Uterus (tissue), 4 donors: ENCODE measurements around the gene DTD1. TPM values are rescaled to one million over a fixed set of nuclear protein-coding genes. Genes with fewer than 3 reads are reported as not detected.

ENCODE experiments used
- DNase-seq, 2 donors: peaks; one replicate each; pipeline ENCODE4 v3.0.0-alpha.2; 2019 to 2020
- H3K27ac ChIP-seq, 2 donors: fragments of 200-600 bp; sonication (generic); 1 replicate in 1 of 2; 2 replicates in 1 of 2; pipeline ENCODE4 v1.5.1; 2016 to 2018
- H3K27me3 ChIP-seq, 2 donors: fragments of 200-600 bp; sonication (generic); one replicate each; pipeline ENCODE4 v1.5.1; 2018 to 2019; ENCODE audit warnings: control low read depth in 1 of 2
- H3K36me3 ChIP-seq, 2 donors: fragments of 200-600 bp; sonication (generic); one replicate each; pipeline ENCODE4 v1.5.1; 2019; ENCODE audit warnings: control low read depth in 1 of 2
- H3K4me1 ChIP-seq, 2 donors: fragments of 200-600 bp; sonication (generic); one replicate each; pipeline ENCODE4 v1.5.1; 2018 to 2019; ENCODE audit warnings: control low read depth in 1 of 2
- H3K4me3 ChIP-seq, 2 donors: fragments of 200-600 bp; sonication (generic); 1 replicate in 1 of 2; 2 replicates in 1 of 2; pipeline ENCODE4 v1.5.1; 2018 to 2019; ENCODE audit warnings: mild to moderate bottlenecking in 1 of 2
- H3K9me3 ChIP-seq, 2 donors: fragments of 200-600 bp; sonication (generic); one replicate each; pipeline ENCODE4 v1.5.1; 2019; ENCODE audit warnings: control low read depth in 1 of 2
- CTCF ChIP-seq, 4 experiments: fragments of 200-600 bp in 2 of 4; fragments of 450-650 bp in 2 of 4; sonication (generic) in 2 of 4; IDR thresholded peaks; one replicate each; pipeline ENCODE4 v1.5.1; 2016 to 2019; ENCODE audit warnings: antibody characterized with exemption in 4 of 4, mild to moderate bottlenecking in 2 of 4, moderate library complexity in 1 of 4
- POLR2A ChIP-seq, 2 donors: fragments of 450-650 bp; IDR thresholded peaks; one replicate each; pipeline ENCODE4 v1.6.1; 2016; ENCODE audit warnings: antibody characterized with exemption in 2 of 2, mild to moderate bottlenecking in 1 of 2, moderate library complexity in 1 of 2
- intact Hi-C: fragments of 100-400 bp; cut with DNase I; formaldehyde crosslinking; loops from one replicate; pipeline ENCODE4 v1.15.1; 2023; ENCODE audit warnings: low total_unique reads
- total RNA-seq, 4 donors: library from RNA; depleted of rRNA in 3 of 4; stranded (reverse); fragments of >200 nt in 3 of 4; gene quantifications; one replicate each; pipeline versions ENCODE4 v1.1.0 to v1.2.4, GENCODE V29; 2014 to 2023
- donor health status: DM: yes; HTN: yes; CAD: no.

The DTD1 gene
- total RNA-seq, 4 donors from 2014 or later, result 23.4 to 38.3 (median 30.7) TPM

DNA sequence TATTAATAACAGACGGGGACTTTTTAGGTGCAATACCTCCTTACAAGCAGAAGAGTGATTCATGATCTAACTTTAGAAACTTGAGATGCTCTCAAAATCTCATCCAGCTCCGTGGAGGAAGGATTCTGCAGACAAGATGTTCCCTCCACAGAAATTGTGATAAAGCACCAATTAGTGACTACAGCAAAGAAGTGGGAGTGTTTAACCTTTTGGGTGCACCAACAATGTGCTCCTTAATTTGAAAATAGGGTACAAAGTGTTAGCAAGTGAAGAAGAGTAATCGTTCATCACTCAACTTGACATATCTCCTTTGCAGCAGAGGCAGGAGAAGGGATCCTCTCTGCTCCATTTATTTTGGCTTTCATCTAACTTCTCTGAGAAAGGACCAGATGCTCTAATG lies 202.9 kb downstream of the DTD1 start:
- H3K9me3 ChIP-seq, result no peaks in the 10 kb centered on the region
- intact Hi-C loops, result no loop called here

GRCh38 chr20:18793625-18794427 lies 206.0 kb downstream of the DTD1 start:
- H3K4me1 ChIP-seq, result no peaks in the 10 kb centered on the region
- peak overlapping the region; percentile 52 to 59 for H3K4me3 ChIP-seq
- peak overlapping the region; percentile 90 to 94 for H3K27ac ChIP-seq
- intact Hi-C loops, result no loop called here
- no peaks in the 10 kb centered on the region for H3K36me3 ChIP-seq
- H3K9me3 ChIP-seq, result no peaks in the 10 kb centered on the region
- TF ChIP-seq POLR2A (IDR thresholded peaks at IDR 0.05) (peak; percentile 72 to 81), CTCF (IDR thresholded peaks at IDR 0.05) (peak in 2 of 4 experiments; percentile 10 to 17)
- peak; percentile 82 to 91 for DNase-seq
- H3K27me3 ChIP-seq, result no peaks in the 10 kb centered on the region

More for the DNA sequence above, 202.9 kb downstream of the DTD1 start:
- TF ChIP-seq POLR2A (IDR thresholded peaks at IDR 0.05) (no peak), CTCF (IDR thresholded peaks at IDR 0.05) (no peak)
- Histone ChIP-seq H3K4me1 (no peaks in the 10 kb centered on the region), H3K4me3 (no peak overlapping the region), H3K27me3 (no peaks in the 10 kb centered on the region), H3K36me3 (no peaks in the 10 kb centered on the region), H3K27ac (peak overlapping the region; percentile 25 to 56)
- peak in 1 of 2 donors; percentile 32 for DNase-seq

DNA sequence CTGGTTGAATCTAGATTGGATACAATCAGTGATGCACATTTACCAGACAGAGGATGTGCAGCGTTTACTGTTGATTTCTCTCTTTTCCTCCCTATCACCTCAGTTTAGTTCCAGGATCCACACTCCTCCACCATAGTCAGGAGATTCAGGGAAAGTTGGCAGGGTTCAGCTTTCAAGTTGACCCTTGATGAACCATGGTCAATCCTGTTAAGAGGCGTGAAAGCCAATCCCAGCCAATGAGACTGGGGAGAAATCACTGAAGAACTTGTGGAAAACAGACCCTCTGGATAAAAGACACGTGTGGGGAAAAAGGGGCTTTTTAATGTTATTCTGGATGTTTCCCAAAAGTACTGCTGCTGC lies 206.6 kb downstream of the DTD1 start:
- Histone ChIP-seq H3K27me3 (no peaks in the 10 kb centered on the region), H3K4me1 (no peaks in the 10 kb centered on the region), H3K27ac (peak overlapping the region; percentile 90 to 94), H3K36me3 (no peaks in the 10 kb centered on the region), H3K9me3 (no peaks in the 10 kb centered on the region), H3K4me3 (peak overlapping the region; percentile 52 to 59)
- intact Hi-C loops, result no loop called here
- no peak for DNase-seq
- TF ChIP-seq CTCF (IDR thresholded peaks at IDR 0.05), result no peak
- TF ChIP-seq POLR2A (IDR thresholded peaks at IDR 0.05), result no peak

DNA sequence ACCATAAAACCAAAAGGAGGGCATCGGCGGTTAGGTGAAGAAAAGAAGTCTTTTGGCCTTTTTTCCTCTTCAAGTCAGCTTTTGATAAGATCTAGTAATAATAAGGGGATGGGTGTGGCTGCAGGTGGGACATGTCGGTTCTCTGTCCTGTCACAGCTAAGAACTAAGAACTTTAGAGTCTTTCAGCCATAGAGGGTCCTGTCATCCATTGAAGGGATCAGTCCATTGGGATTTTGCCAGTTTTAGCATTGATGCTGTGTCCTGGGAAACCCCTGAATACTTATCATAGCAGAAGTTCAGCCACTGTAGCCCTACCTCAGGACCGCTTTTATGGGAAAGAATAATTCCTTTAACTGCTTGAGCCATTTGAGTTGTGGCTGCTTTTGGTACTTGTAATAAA lies 207.5 kb downstream of the DTD1 start:
- DNase-seq, result no peak
- Histone ChIP-seq H3K27me3 (no peaks in the 10 kb centered on the region), H3K36me3 (no peaks in the 10 kb centered on the region), H3K4me1 (no peaks in the 10 kb centered on the region), H3K4me3 (no peak overlapping the region), H3K27ac (no peak overlapping the region), H3K9me3 (no peaks in the 10 kb centered on the region)
- intact Hi-C loops, result no loop called here
- no peak for TF ChIP-seq POLR2A (IDR thresholded peaks at IDR 0.05)
- TF ChIP-seq CTCF (IDR thresholded peaks at IDR 0.05), result no peak

DNA sequence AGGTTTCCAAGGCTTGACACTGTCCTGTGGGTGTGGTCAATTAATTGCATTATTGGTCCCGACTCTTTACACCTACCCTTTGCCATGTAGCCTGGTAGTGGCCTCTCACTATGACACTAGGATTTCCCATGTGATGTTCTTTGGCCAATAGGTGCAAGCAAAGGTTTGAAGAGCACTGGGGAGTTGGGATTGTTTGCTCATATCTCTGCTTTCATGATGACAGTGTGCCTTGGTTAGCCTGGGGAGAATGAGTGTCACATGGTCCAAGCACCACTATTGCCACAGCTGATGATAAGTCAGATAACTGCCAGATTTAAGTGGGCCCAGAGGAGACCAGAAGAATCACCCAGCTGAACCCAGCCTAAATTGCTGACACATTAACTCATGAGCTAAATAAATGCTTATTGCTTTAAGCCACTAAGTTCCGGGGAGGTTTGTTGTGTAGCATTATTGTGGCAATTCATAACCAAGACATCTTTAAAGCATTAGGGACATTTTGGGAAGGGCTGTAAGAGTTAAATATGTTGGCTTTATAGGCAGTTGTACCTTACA lies 208.5 kb downstream of the DTD1 start:
- H3K36me3 ChIP-seq, result no peaks in the 10 kb centered on the region
- intact Hi-C loops, result no loop called here
- H3K27me3 ChIP-seq, result no peaks in the 10 kb centered on the region
- no peak for DNase-seq
- no peaks in the 10 kb centered on the region for H3K4me1 ChIP-seq
- H3K4me3 ChIP-seq, result no peak overlapping the region
- no peak overlapping the region for H3K27ac ChIP-seq
- TF ChIP-seq POLR2A (IDR thresholded peaks at IDR 0.05) (no peak), CTCF (IDR thresholded peaks at IDR 0.05) (no peak)
- no peaks in the 10 kb centered on the region for H3K9me3 ChIP-seq
